ENCODE data around the gene WDR73.

DNA sequence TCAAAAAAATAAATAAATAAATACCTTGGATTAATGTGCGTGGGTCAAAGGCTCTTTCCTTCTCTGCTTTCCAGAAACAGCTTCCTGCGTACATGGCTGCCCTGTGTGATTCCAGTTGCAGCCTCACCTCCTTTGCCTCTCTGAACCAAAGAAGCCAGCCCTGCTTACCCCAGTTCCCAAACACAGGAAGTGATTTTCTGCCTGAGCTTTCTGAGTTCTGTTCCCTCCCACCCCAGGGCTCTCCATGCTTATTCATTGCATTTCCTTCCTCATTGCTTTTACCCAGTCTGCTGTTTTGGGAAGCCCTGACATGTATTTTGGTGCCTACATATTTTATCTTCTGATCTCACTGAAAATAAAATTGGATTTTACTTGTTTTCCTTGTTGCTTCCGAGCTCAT lies 37.8 kb downstream of the WDR73 start:
- TF ChIP-seq GATA2 (IDR thresholded peaks at IDR 0.05; ENCODE audit: low read depth, low read length) (no peak), GATA3 (IDR thresholded peaks at IDR 0.05; ENCODE audit: low read depth, low read length) (no peak)

Measured in SH-SY5Y (cell line).